Heart left ventricle (tissue), 13 donors: ENCODE measurements around the gene CEP192.

ENCODE experiments used
- CTCF ChIP-seq, 12 donors: fragments of 200-600 bp; sonication (generic) in 4 of 12; IDR thresholded peaks; one replicate each; pipeline versions ENCODE4 v1.5.0 to v1.8.0; 2018 to 2022; ENCODE audit warnings: antibody characterized with exemption in 12 of 12, mild to moderate bottlenecking in 5 of 12
- POLR2A ChIP-seq, 2 donors: fragments of 450-650 bp; IDR thresholded peaks; one replicate each; pipeline ENCODE4 v1.6.1; 2017; ENCODE audit warnings: antibody characterized with exemption in 2 of 2, mild to moderate bottlenecking in 2 of 2, moderate library complexity in 2 of 2
- donor health status: ischemic (EF 13 %, LVEDD 7.1; RV severe dilation, severe dysfunction).
- donor health status: DM: no; HTN: yes; CAD: no.
- donor health status: DM: no; HTN: no; CAD: no.
- donor health status: ischemic (EF 25% LVEDD 6.9; RV normal size, moderate dysfunction).
- donor health status: ischemic (EF 25% LVEDD 5.7; RV mildly dilated, moderate dysfunction).
- donor health status: ischemic (EF 35%, LVEDD 5.7; RV mildly dilated, moderate dysfunction).
- donor health status: nonischemic (EF 11% LVEDD 7.7; RV severe dilation, severe dysfunction).
- donor health status: DM: yes; HTN: yes; CAD: no.
- donor health status: PGD.
- donor health status: ischemic (EF 29% LVEDD 5.4; RV normal size, mild dysfunction).
- donor health status: nonischemic (EF 23%, LVEDD 6.1; RV moderate dilation, normal function).

- TF ChIP-seq CTCF (IDR thresholded peaks at IDR 0.05) (no peak), POLR2A (IDR thresholded peaks at IDR 0.05) (no peak)
Observed at GRCh38 chr18:13136904-13137669, 145.9 kb downstream of the CEP192 start.
